ENCODE results near the gene STX2.

GRCh38 chr12:130799051-130799450 is 40.0 kb downstream of the STX2 start:
- TF ChIP-seq CTCF (IDR thresholded peaks at IDR 0.05 in 4 of 5, conservative IDR thresholded peaks at IDR 0.05 in 1 of 5), result no peak
- TF ChIP-seq POLR2A (IDR thresholded peaks at IDR 0.05), result no peak

Measured in gastrocnemius medialis (tissue), 4 donors.